Panc1 (cell line): ENCODE data around the gene TBCK. TPM values are rescaled to one million over a fixed set of nuclear protein-coding genes. Genes with fewer than 3 reads are reported as not detected.

Experiments
- ATAC-seq: fragments of 200-7000 bp; cut with Tn5 transposase; 2 replicates; pipeline ENCODE4 v1.9.1; 2020; ENCODE audit warnings: mild to moderate bottlenecking, moderate library complexity
- BruUV-seq: library from RNA; stranded (reverse); fragments of 400-500 nt; replicated peaks from 2 replicates; lab custom pipeline; 2021; lab: Mats Ljungman, UMichigan
- CTCF ChIA-PET: fragments of 300-600 bp; sonication (Branson Sonifier 250); formaldehyde crosslinking; loops from one replicate; lab custom pipeline; 2022; ENCODE audit warnings: antibody characterized with exemption; lab: Charles Lee
- POLR2A ChIA-PET: fragments of 300-600 bp; sonication (Branson Sonifier 250); formaldehyde crosslinking; loops from one replicate; lab custom pipeline; 2022; ENCODE audit warnings: antibody characterized with exemption; lab: Charles Lee
- DNase-seq: peaks from one replicate; pipeline ENCODE4 v3.0.0-alpha.2; 2010; ENCODE audit warnings: low read depth, low spot score
- H3K27ac ChIP-seq: 2 replicates; pipeline ENCODE4 v1.5.1; 2011; ENCODE audit warnings: mild to moderate bottlenecking, low read length, inconsistent platforms
- H3K27me3 ChIP-seq: fragments of 200-500 bp; sonication (Bioruptor generic); 2 replicates; pipeline ENCODE4 v1.6.0; 2014; ENCODE audit warnings: low read length, inconsistent platforms; ENCODE audit not compliant: control insufficient read depth, insufficient read depth
- H3K36me3 ChIP-seq: fragments of 200-500 bp; sonication (Bioruptor generic); 2 replicates; pipeline ENCODE4 v1.5.1; 2014; ENCODE audit warnings: inconsistent platforms, mild to moderate bottlenecking, low read length, moderate library complexity; ENCODE audit not compliant: control insufficient read depth, insufficient read depth
- H3K4me1 ChIP-seq: 2 replicates; pipeline ENCODE4 v1.5.1; 2011; ENCODE audit warnings: inconsistent platforms, mild to moderate bottlenecking, low read length, moderate library complexity; ENCODE audit not compliant: control insufficient read depth, insufficient read depth
- H3K4me3 ChIP-seq, 2 experiments: 2 replicates each; pipeline ENCODE4 v1.5.1; 2011 to 2012; ENCODE audit warnings: low read depth in 2 of 2, low read length in 2 of 2, mild to moderate bottlenecking in 2 of 2, inconsistent platforms in 1 of 2, moderate library complexity in 1 of 2
- H3K9me3 ChIP-seq: fragments of 200-500 bp; sonication (Bioruptor generic); 2 replicates; pipeline ENCODE4 v1.5.1; 2014; ENCODE audit warnings: low read depth, mild to moderate bottlenecking, inconsistent platforms, low read length, moderate library complexity; ENCODE audit not compliant: control insufficient read depth, insufficient read depth
- POLR2AphosphoS5 ChIP-seq: IDR thresholded peaks from 2 replicates; pipeline ENCODE4 v1.6.1; 2012; ENCODE audit warnings: mild to moderate bottlenecking, low read depth, low read length, moderate library complexity
- SIN3A ChIP-seq: IDR thresholded peaks from 2 replicates; pipeline ENCODE4 v1.6.1; 2012; ENCODE audit warnings: low read depth, mild to moderate bottlenecking, low read length, moderate library complexity, borderline replicate concordance; ENCODE audit not compliant: insufficient read depth
- TCF7L2 ChIP-seq: IDR thresholded peaks from 2 replicates; pipeline ENCODE4 v1.6.1; 2011; ENCODE audit warnings: mild to moderate bottlenecking, low read depth, low read length, inconsistent platforms
- in situ Hi-C: cut with HindIII; loops from 2 replicates; pipeline ENCODE4 v1.10.0; 2016; ENCODE audit warnings: low sequenced_read_pairs, low pct_unique_long_range_greater_than_20kb
- intact Hi-C: fragments of 100-400 bp; cut with micrococcal nuclease; formaldehyde crosslinking; loops from one replicate; pipeline ENCODE4 v1.10.0; 2022; ENCODE audit not compliant: unreplicated experiment
- total RNA-seq: library from RNA; stranded (reverse); gene quantifications from one replicate; pipeline ENCODE4 v1.2.1, GENCODE V29; 2021; ENCODE audit not compliant: unreplicated experiment
- TF ChIP-seq, protein P1 (sequence below): fragments of 450-650 bp; IDR thresholded peaks from 2 replicates; pipeline ENCODE4 v1.5.1; 2017; ENCODE audit warnings: mild to moderate bottlenecking
- TF ChIP-seq, protein P2 (sequence below), 2 experiments: IDR thresholded peaks; 2 replicates each; pipeline ENCODE4 v1.6.1; 2011 to 2012; ENCODE audit warnings: low read depth in 2 of 2, control low read depth in 1 of 2, low read length in 1 of 2, mild to moderate bottlenecking in 1 of 2, moderate library complexity in 1 of 2; ENCODE audit not compliant: insufficient read depth in 1 of 2

The TBCK gene
- total RNA-seq, 1 experiment from 2014 or later = 15.1 TPM

DNA sequence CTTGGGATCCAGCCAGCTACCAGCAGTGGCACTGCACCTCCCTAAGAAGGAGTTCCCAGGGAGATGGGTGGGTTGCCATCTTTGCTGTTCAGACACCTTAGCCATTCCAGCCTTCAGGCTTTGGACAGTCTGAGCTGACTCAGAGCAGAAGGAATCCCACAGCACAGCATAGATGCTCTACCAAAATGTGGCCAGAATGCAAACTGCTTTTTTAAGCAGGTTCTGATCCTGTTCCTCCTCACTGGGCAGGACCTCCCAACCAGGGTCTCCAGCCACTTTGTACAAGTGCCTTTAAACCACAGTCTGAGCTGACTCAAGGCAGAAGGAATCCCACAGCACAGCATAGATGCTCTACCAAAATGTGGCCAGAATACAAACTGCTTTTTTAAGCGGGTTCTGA, 211.7 kb downstream of the TBCK start:
- BruUV-seq = no TSS peak
- in situ Hi-C loops = no loop called here
- ATAC-seq = no peak
- H3K27ac ChIP-seq = no peak overlapping the region
- H3K9me3 ChIP-seq = no peaks in the 10 kb centered on the region
- H3K4me1 ChIP-seq = no peaks in the 10 kb centered on the region
- H3K4me3 ChIP-seq = no peak overlapping the region
- DNase-seq = no peak
- CTCF ChIA-PET = no interaction called here
- TF ChIP-seq POLR2AphosphoS5 (no peak), TCF7L2 (no peak), SIN3A (no peak)
- TF ChIP-seq, protein P1, sequence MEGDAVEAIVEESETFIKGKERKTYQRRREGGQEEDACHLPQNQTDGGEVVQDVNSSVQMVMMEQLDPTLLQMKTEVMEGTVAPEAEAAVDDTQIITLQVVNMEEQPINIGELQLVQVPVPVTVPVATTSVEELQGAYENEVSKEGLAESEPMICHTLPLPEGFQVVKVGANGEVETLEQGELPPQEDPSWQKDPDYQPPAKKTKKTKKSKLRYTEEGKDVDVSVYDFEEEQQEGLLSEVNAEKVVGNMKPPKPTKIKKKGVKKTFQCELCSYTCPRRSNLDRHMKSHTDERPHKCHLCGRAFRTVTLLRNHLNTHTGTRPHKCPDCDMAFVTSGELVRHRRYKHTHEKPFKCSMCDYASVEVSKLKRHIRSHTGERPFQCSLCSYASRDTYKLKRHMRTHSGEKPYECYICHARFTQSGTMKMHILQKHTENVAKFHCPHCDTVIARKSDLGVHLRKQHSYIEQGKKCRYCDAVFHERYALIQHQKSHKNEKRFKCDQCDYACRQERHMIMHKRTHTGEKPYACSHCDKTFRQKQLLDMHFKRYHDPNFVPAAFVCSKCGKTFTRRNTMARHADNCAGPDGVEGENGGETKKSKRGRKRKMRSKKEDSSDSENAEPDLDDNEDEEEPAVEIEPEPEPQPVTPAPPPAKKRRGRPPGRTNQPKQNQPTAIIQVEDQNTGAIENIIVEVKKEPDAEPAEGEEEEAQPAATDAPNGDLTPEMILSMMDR = no peak
- TF ChIP-seq, protein P2, sequence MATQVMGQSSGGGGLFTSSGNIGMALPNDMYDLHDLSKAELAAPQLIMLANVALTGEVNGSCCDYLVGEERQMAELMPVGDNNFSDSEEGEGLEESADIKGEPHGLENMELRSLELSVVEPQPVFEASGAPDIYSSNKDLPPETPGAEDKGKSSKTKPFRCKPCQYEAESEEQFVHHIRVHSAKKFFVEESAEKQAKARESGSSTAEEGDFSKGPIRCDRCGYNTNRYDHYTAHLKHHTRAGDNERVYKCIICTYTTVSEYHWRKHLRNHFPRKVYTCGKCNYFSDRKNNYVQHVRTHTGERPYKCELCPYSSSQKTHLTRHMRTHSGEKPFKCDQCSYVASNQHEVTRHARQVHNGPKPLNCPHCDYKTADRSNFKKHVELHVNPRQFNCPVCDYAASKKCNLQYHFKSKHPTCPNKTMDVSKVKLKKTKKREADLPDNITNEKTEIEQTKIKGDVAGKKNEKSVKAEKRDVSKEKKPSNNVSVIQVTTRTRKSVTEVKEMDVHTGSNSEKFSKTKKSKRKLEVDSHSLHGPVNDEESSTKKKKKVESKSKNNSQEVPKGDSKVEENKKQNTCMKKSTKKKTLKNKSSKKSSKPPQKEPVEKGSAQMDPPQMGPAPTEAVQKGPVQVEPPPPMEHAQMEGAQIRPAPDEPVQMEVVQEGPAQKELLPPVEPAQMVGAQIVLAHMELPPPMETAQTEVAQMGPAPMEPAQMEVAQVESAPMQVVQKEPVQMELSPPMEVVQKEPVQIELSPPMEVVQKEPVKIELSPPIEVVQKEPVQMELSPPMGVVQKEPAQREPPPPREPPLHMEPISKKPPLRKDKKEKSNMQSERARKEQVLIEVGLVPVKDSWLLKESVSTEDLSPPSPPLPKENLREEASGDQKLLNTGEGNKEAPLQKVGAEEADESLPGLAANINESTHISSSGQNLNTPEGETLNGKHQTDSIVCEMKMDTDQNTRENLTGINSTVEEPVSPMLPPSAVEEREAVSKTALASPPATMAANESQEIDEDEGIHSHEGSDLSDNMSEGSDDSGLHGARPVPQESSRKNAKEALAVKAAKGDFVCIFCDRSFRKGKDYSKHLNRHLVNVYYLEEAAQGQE (IDR thresholded peaks at IDR 0.05; ENCODE audit: insufficient read depth in 1 of 2, low read depth in 2 of 2, low read length in 1 of 2) = no peak
- no peaks in the 10 kb centered on the region for H3K27me3 ChIP-seq
- no peaks in the 10 kb centered on the region for H3K36me3 ChIP-seq
- intact Hi-C loops = no loop called here
- POLR2A ChIA-PET = no interaction called here

DNA sequence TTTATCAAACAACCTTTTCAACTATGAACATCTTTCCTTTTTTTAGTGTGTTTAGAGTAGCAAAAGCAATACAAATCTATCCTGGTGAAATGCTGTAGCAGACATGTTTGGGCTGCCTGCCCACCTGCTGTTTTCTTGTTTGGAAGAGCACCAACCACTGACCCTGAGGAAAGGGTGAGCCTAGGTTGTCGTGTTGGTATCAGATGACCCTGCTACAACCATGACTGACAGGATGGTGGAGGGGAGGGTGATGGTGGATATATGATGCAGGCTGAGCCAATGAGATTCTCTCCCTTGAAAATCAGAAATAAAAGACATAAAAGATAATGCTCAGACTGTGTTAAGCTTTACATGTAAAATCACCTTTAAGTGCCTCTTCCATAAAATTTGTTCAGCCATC, 219.6 kb downstream of the TBCK start:
- Histone ChIP-seq H3K27ac (no peak overlapping the region), H3K9me3 (no peaks in the 10 kb centered on the region), H3K36me3 (no peaks in the 10 kb centered on the region), H3K4me3 (no peak overlapping the region), H3K4me1 (no peaks in the 10 kb centered on the region), H3K27me3 (no peaks in the 10 kb centered on the region)
- intact Hi-C loops (no loop called here), in situ Hi-C loops (no loop called here)
- TF ChIP-seq POLR2AphosphoS5 (no peak), SIN3A (no peak)
- TF ChIP-seq, protein P1 = no peak
- TF ChIP-seq, protein P2 (IDR thresholded peaks at IDR 0.05; ENCODE audit: insufficient read depth in 1 of 2, low read depth in 2 of 2, low read length in 1 of 2) = no peak
- CTCF ChIA-PET = no interaction called here
- no TSS peak for BruUV-seq
- POLR2A ChIA-PET = no interaction called here
- no peak for DNase-seq
- ATAC-seq = no peak
